Brain microvascular endothelial cell (primary cell): ENCODE results near the gene TMOD1.

Experiments used
- DNase-seq: peaks from one replicate; pipeline ENCODE4 v3.0.0-alpha.2; 2020
- H3K27ac ChIP-seq: fragments of 250-450 bp; sonication (Bioruptor Pico); 2 replicates; pipeline ENCODE4 v1.5.1; 2020; ENCODE audit warnings: mild to moderate bottlenecking, moderate library complexity
- H3K27me3 ChIP-seq: fragments of 250-450 bp; sonication (Bioruptor Pico); replicated peaks from 2 replicates; pipeline ENCODE4 v1.5.1; 2020; ENCODE audit warnings: mild to moderate bottlenecking
- H3K36me3 ChIP-seq: fragments of 250-450 bp; sonication (Bioruptor Pico); replicated peaks from 2 replicates; pipeline ENCODE4 v1.5.1; 2020; ENCODE audit warnings: mild to moderate bottlenecking
- H3K4me3 ChIP-seq: 2 replicates; pipeline ENCODE4 v1.5.1; 2011; ENCODE audit warnings: low read depth, mild to moderate bottlenecking, control low read depth, low read length, moderate library complexity
- in situ Hi-C: cut with HindIII; loops from 2 replicates; pipeline ENCODE4 v1.10.0; 2017; ENCODE audit warnings: low sequenced_read_pairs, low pct_ligation_motif_present
- TF ChIP-seq, protein P1 (sequence below): IDR thresholded peaks from 2 replicates; pipeline ENCODE4 v1.5.1; 2011; ENCODE audit warnings: low read depth, mild to moderate bottlenecking, moderate library complexity, low read length, control low read depth, inconsistent platforms; ENCODE audit errors: missing control alignments

The TMOD1 gene

DNA sequence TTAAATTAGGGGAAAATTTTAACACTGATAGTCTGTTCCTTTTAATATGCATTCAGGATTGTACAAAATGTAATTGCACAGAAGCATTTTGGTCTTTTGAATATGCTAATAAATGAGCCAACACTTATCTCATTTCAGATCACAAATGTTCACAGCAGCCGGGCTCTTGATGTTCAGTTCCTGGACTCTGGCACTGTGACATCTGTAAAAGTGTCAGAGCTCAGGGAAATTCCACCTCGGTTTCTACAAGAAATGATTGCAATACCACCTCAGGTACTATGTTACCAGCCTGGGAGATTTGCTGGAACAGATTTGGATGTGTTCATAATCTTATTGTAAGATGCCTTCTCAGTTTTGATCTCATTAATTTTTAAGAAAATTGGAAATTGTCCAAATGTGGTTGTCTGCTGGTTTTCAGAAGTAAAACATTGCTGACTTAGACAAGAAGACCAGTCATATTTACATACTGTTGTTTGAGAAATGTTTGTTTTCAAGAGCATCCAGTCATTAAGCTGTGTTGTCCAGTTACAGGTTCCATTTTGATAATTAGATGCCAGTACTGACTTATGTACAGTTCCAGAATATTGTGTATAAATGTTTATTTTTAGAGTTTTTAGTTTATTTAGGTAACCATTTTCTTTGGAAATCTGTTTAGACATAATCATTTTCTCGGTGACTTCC, 23.0 kb upstream of the TMOD1 start:
- H3K27ac ChIP-seq = no peak overlapping the region
- no peak for DNase-seq
- in situ Hi-C loops = no loop called here
- no peaks in the 10 kb centered on the region for H3K27me3 ChIP-seq
- H3K36me3 ChIP-seq = no peaks in the 10 kb centered on the region
- TF ChIP-seq, protein P1, sequence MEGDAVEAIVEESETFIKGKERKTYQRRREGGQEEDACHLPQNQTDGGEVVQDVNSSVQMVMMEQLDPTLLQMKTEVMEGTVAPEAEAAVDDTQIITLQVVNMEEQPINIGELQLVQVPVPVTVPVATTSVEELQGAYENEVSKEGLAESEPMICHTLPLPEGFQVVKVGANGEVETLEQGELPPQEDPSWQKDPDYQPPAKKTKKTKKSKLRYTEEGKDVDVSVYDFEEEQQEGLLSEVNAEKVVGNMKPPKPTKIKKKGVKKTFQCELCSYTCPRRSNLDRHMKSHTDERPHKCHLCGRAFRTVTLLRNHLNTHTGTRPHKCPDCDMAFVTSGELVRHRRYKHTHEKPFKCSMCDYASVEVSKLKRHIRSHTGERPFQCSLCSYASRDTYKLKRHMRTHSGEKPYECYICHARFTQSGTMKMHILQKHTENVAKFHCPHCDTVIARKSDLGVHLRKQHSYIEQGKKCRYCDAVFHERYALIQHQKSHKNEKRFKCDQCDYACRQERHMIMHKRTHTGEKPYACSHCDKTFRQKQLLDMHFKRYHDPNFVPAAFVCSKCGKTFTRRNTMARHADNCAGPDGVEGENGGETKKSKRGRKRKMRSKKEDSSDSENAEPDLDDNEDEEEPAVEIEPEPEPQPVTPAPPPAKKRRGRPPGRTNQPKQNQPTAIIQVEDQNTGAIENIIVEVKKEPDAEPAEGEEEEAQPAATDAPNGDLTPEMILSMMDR = no peak
- H3K4me3 ChIP-seq = no peak overlapping the region

DNA sequence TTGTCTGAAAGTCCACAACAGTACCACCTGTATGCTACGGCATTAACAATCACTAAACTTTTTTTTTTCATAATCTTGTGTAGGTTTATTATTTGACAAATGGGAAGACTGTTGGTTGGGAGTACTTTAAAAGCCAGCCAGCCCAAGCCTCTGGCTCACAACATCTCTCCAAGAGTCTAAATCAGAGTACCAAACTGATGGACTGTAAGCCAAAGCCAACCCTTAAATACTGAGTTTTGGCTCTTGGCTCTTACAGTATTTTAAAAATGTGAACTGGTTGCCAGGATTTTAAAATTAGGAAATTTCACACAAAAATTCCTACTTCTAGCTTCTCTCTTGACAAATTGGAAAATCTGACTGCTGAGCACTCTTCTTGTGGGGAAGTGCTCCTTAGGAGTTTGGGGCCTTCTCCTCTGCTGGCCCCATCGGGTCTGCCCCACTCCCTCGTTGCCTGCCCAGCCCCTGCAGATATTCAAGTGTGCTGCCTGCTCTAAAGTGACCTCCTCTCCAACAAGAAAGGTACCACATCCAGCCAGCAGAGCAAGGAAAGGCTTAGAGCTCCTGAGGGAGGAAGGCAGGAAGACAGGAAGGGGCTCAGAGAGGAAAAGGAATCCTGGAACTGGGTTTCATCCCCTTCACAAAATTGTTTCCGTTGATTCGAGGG, 21.8 kb upstream of the TMOD1 start:
- TF ChIP-seq, protein P1 = no peak
- Histone ChIP-seq H3K27me3 (no peaks in the 10 kb centered on the region), H3K4me3 (no peak overlapping the region), H3K27ac (no peak overlapping the region), H3K36me3 (no peaks in the 10 kb centered on the region)
- no peak for DNase-seq
- in situ Hi-C loops = no loop called here

DNA sequence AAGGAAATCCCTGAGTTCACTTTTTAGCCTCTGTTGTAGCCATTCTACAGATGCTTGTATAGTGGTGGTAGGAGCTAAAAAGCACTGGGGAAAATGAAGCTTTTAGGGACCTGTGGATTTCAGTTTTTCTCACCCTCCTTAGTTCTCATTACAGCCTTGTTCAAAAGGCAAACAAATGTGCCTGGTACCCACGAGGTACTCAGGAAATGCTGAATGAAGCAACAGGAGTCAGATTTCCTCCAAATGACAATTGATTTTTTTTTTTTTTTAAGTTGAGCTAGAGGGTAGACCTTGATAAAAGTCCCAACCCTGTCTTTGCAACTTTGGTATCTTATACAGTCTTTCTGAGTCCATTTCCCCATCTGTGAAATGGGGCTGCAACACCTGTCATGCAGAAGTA, 21.3 kb upstream of the TMOD1 start:
- TF ChIP-seq, protein P1 = no peak
- Histone ChIP-seq H3K27ac (no peak overlapping the region), H3K4me3 (no peak overlapping the region), H3K27me3 (no peaks in the 10 kb centered on the region), H3K36me3 (no peaks in the 10 kb centered on the region)
- in situ Hi-C loops = no loop called here
- no peak for DNase-seq

DNA sequence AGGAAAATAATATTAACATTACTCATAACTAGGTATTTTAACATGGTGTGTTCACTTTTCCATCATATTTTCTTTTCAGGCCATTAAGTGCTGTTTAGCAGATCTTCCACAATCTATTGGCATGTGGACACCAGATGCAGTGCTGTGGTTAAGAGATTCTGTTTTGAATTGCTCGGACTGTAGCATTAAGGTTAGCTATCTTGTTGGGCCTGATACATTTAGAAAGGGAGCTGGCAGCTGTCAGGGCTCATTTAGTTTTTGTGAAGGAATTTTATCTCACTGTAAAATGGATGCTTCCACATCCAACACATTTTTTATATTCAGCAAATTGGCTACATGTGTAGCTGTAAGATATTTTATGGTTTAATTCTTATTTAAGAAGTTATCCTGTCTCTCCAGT, 20.7 kb upstream of the TMOD1 start:
- no peaks in the 10 kb centered on the region for H3K36me3 ChIP-seq
- no peaks in the 10 kb centered on the region for H3K27me3 ChIP-seq
- DNase-seq = no peak
- in situ Hi-C loops = no loop called here
- H3K4me3 ChIP-seq = no peak overlapping the region
- no peak overlapping the region for H3K27ac ChIP-seq
- TF ChIP-seq, protein P1 = no peak

DNA sequence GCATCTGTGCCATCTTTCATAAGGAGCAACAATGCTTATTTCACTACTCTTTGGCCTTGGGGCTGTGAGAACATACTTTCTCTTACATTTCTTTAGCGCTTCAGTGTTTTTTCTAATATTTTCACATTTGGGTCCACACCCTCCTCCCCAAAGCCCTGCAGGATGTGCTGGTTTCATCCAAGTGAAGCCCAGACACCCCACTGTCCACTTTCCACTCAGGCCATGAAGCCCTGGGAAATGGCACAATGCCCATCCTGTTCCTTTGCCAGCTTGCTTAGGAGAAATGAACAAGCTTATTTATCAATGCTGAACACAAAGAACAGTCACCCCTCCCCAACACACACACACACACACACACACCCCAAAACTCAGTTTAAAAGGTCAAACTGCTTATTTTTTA, 17.3 kb upstream of the TMOD1 start:
- TF ChIP-seq, protein P1 = no peak
- H3K27ac ChIP-seq = no peak overlapping the region
- H3K4me3 ChIP-seq = no peak overlapping the region
- no peak for DNase-seq
- no peaks in the 10 kb centered on the region for H3K36me3 ChIP-seq
- in situ Hi-C loops = no loop called here
- H3K27me3 ChIP-seq = no peaks in the 10 kb centered on the region
